HEK293T (cell line): ENCODE data around the gene SLC25A13.
"Not testable (repeated sequence)": the region's sequence is repeated elsewhere in the genome, so short reads cannot be mapped to it uniquely, and the experiment has no call there.

Source experiments
- BHLHE40 ChIP-seq: fragments of 450-650 bp; IDR thresholded peaks from 2 replicates; pipeline ENCODE4 v1.6.1; 2016; ENCODE audit warnings: mild to moderate bottlenecking, moderate library complexity, borderline replicate concordance
- ELF4 ChIP-seq: fragments of 450-650 bp; IDR thresholded peaks from 2 replicates; pipeline ENCODE4 v1.6.1; 2017; ENCODE audit warnings: antibody characterized with exemption
- FOXM1 ChIP-seq: fragments of 450-650 bp; IDR thresholded peaks from 2 replicates; pipeline ENCODE4 v1.6.1; 2017; ENCODE audit warnings: mild to moderate bottlenecking, borderline replicate concordance
- L3MBTL2 ChIP-seq: fragments of 450-650 bp; conservative IDR thresholded peaks from 2 replicates; pipeline ENCODE4 v1.6.1; 2016; ENCODE audit warnings: mild to moderate bottlenecking
- SP1 ChIP-seq: fragments of 450-650 bp; IDR thresholded peaks from 2 replicates; pipeline ENCODE4 v1.6.1; 2017
- ZNF384 ChIP-seq: fragments of 450-650 bp; IDR thresholded peaks from 2 replicates; pipeline ENCODE4 v1.6.1; 2016

GRCh38 chr7:96358236-96358971 lies 36.5 kb upstream of the SLC25A13 start:
- not testable (repeated sequence) for TF ChIP-seq SP1, L3MBTL2, ZNF384, FOXM1, ELF4, BHLHE40
